Pancreas (tissue), 10 donors: ENCODE results near the gene MRPS6. TPM values are rescaled to one million over a fixed set of nuclear protein-coding genes. Genes with fewer than 3 reads are reported as not detected.
A peak's percentile ranks its signal among the peaks of the same experiment; 100 is the strongest.

Experiments used
- ATAC-seq, 4 donors: fragments of 200-7000 bp; cut with Tn5 transposase; one replicate each; pipeline versions ENCODE4 v1.8.0 to v1.9.1; 2020; ENCODE audit warnings: mild to moderate bottlenecking in 4 of 4, moderate library complexity in 4 of 4
- DNase-seq, 6 donors: peaks; one replicate each; pipeline ENCODE4 v3.0.0-alpha.2; 2020
- FAIRE-seq: peaks from 2 replicates; lab custom pipeline; 2012; peaks lifted over from hg19 to GRCh38; lab: Jason Lieb, UNC
- H3K27ac ChIP-seq, 4 donors: fragments of 200-600 bp; sonication (generic); 1 replicate in 3 of 4; 2 replicates in 1 of 4; pipeline versions ENCODE4 v1.5.0 to v1.8.0; 2020
- H3K27me3 ChIP-seq, 4 donors: fragments of 200-600 bp; one replicate each; pipeline ENCODE4 v1.8.0; 2021
- H3K36me3 ChIP-seq, 3 donors: fragments of 200-600 bp; sonication (generic) in 1 of 3; one replicate each; pipeline versions ENCODE4 v1.5.0 to v1.8.0; 2020 to 2021
- H3K4me1 ChIP-seq, 3 donors: fragments of 200-600 bp; one replicate each; pipeline ENCODE4 v1.8.0; 2021
- H3K4me3 ChIP-seq, 4 donors: fragments of 200-600 bp; sonication (generic) in 2 of 4; one replicate each; pipeline versions ENCODE4 v1.5.0 to v1.8.0; 2020 to 2021
- H3K9me3 ChIP-seq, 4 donors: fragments of 200-600 bp; one replicate each; pipeline ENCODE4 v1.8.0; 2021
- CTCF ChIP-seq, 4 donors: fragments of 200-600 bp; sonication (generic) in 3 of 4; IDR thresholded peaks; one replicate each; pipeline versions ENCODE4 v1.5.0 to v1.8.0; 2021; ENCODE audit warnings: antibody characterized with exemption in 4 of 4
- WGBS, 2 donors: extraction: QIAGEN DNeasy Blood & Tissue Kit; methylation state at CpG; one replicate each; pipeline ENCODE4 v1.1.7; 2013; 5-methylcytosine and 5-hydroxymethylcytosine counted together
- intact Hi-C, 3 donors: fragments of 100-400 bp; cut with DNase I; formaldehyde crosslinking; loops; one replicate each; pipeline versions ENCODE4 v1.11.1 to v1.14.2; 2022
- polyA plus RNA-seq, 2 donors: library from polyadenylated mRNA; stranded (reverse); fragments of 200-250 nt; gene quantifications; one replicate each; pipeline ENCODE4 v1.2.3, GENCODE V29; 2013
- total RNA-seq, 6 donors: library from RNA; stranded (reverse); fragmentation: NEBNext Ultra II Directional in 4 of 6; extraction: Animal tissue kit (Norgen Biotek cat#: 25700) in 4 of 6; gene quantifications; one replicate each; pipeline versions ENCODE4 v1.2.1 to v1.2.4, GENCODE V29; 2021 to 2023
- donor health status: healthy with polysubstance abuse.
- donor health status: DM: no; HTN: no; CAD: no; lungs with moderate emphysema.
- donor health status: DM: no; HTN: no; CAD: no.
- donor health status: control.
- donor health status: control.
- donor health status: Bipolar disorder and iron deficiency.
- donor health status: DM: yes; HTN: yes; CAD: no.
- donor health status: DM: no; HTN: no; CAD: no.
- donor health status: DM: no; HTN: no; CAD: no.
- donor health status: DM: yes; HTN: yes; CAD: no.

Gene MRPS6
- total and polyA plus RNA-seq, 8 donors: 9.9 to 18.5 (median 13.1) TPM

GRCh38 chr21:34100790-34101189 lies 27.4 kb downstream of the MRPS6 start:
- H3K36me3 ChIP-seq: no peaks in the 10 kb centered on the region
- peaks cover 0 to 7% (median 0%) of the 10 kb centered on the region in 3 donors for H3K4me1 ChIP-seq
- H3K4me3 ChIP-seq: no peak overlapping the region
- ATAC-seq (peak in 1 of 4 donors; percentile 14), DNase-seq (no peak), FAIRE-seq (no peak)
- TF ChIP-seq CTCF (IDR thresholded peaks at IDR 0.05): no peak
- intact Hi-C loops: no loop called here
- no peaks in the 10 kb centered on the region for H3K27me3 ChIP-seq
- H3K27ac ChIP-seq: no peak overlapping the region
- no peaks in the 10 kb centered on the region for H3K9me3 ChIP-seq
- 50 to 51% methylated on average over 4 of the region's 4 CpGs for whole genome bisulfite sequencing, 2 donors

GRCh38 chr21:34105947-34106541 lies 32.7 kb downstream of the MRPS6 start:
- Histone ChIP-seq H3K4me3 (no peak overlapping the region), H3K27me3 (no peaks in the 10 kb centered on the region), H3K27ac (no peak overlapping the region), H3K36me3 (no peaks in the 10 kb centered on the region), H3K4me1 (peaks cover 0 to 13% (median 0%) of the 10 kb centered on the region in 3 donors), H3K9me3 (no peaks in the 10 kb centered on the region)
- DNase-seq (no peak), FAIRE-seq (no peak), ATAC-seq (no peak)
- intact Hi-C loops: no loop called here
- no peak for TF ChIP-seq CTCF (IDR thresholded peaks at IDR 0.05)

- intact Hi-C loops: no loop called here
Measured at GRCh38 chr21:34107606-34108005, 34.2 kb downstream of the MRPS6 start.

GRCh38 chr21:34109075-34109474 lies 35.7 kb downstream of the MRPS6 start:
- Histone ChIP-seq H3K4me3 (no peak overlapping the region), H3K27me3 (no peaks in the 10 kb centered on the region), H3K4me1 (peaks cover 0 to 7% (median 0%) of the 10 kb centered on the region in 3 donors), H3K27ac (no peak overlapping the region), H3K36me3 (no peaks in the 10 kb centered on the region), H3K9me3 (no peaks in the 10 kb centered on the region)
- intact Hi-C loops: no loop called here
- no peak for FAIRE-seq
- ATAC-seq: no peak
- no peak for DNase-seq
- no peak for TF ChIP-seq CTCF (IDR thresholded peaks at IDR 0.05)
- WGBS, 2 donors: 95 to 97% methylated on average over 7 of the region's 7 CpGs

More at GRCh38 chr21:34107606-34108005, 34.2 kb downstream of the MRPS6 start:
- DNase-seq: no peak
- Histone ChIP-seq H3K36me3 (no peaks in the 10 kb centered on the region), H3K27ac (no peak overlapping the region), H3K27me3 (no peaks in the 10 kb centered on the region), H3K4me3 (no peak overlapping the region), H3K9me3 (no peaks in the 10 kb centered on the region), H3K4me1 (peaks cover 0 to 12% (median 0%) of the 10 kb centered on the region in 3 donors)
- WGBS, 2 donors: 66 to 71% methylated on average over 1 of the region's 1 CpG
- no peak for ATAC-seq
- no peak for TF ChIP-seq CTCF (IDR thresholded peaks at IDR 0.05)
- no peak for FAIRE-seq

GRCh38 chr21:34110594-34111202 lies 37.3 kb downstream of the MRPS6 start:
- ATAC-seq (peak in 1 of 4 donors; percentile 50), FAIRE-seq (no peak), DNase-seq (no peak)
- no peak for TF ChIP-seq CTCF (IDR thresholded peaks at IDR 0.05)
- Histone ChIP-seq H3K27ac (no peak overlapping the region), H3K4me3 (no peak overlapping the region), H3K27me3 (no peaks in the 10 kb centered on the region), H3K36me3 (no peaks in the 10 kb centered on the region), H3K4me1 (peaks cover 0 to 7% (median 0%) of the 10 kb centered on the region in 3 donors), H3K9me3 (no peaks in the 10 kb centered on the region)
- WGBS, 2 donors: 33 to 41% methylated on average over 8 of the region's 8 CpGs
- intact Hi-C loops: no loop called here
